IMR-90 (cell line): Measurements from ENCODE around the gene CPD. TPM values are rescaled to one million over a fixed set of nuclear protein-coding genes. Genes with fewer than 3 reads are reported as not detected.
A peak's percentile ranks its signal among the peaks of the same experiment; 100 is the strongest.

ENCODE experiments used
- ATAC-seq: fragments of 200-7000 bp; cut with Tn5 transposase; 2 replicates; pipeline ENCODE4 v1.9.1; 2020; ENCODE audit warnings: low read depth, mild to moderate bottlenecking, moderate library complexity
- BruUV-seq: library from RNA; stranded (reverse); fragments of 400-500 nt; replicated peaks from 2 replicates; lab custom pipeline; 2021; lab: Mats Ljungman, UMichigan
- CTCF ChIA-PET: fragments of 300-600 bp; formaldehyde crosslinking; extraction: SDS; loops from one replicate; lab custom pipeline; 2021; ENCODE audit warnings: antibody characterized with exemption; lab: Yijun Ruan, JAX
- POLR2A ChIA-PET: fragments of 300-600 bp; sonication (Branson Sonifier 250); formaldehyde crosslinking; loops from one replicate; lab custom pipeline; 2022; ENCODE audit warnings: antibody characterized with exemption; ENCODE audit not compliant: unreplicated experiment; lab: Charles Lee
- DNase-seq: peaks from one replicate; pipeline ENCODE4 v3.0.0; 2013
- H2AFZ ChIP-seq: replicated peaks from 2 replicates; pipeline ENCODE3; 2013; ENCODE audit warnings: low read length, mild to moderate bottlenecking; ENCODE audit not compliant: poor library complexity
- H2AK5ac ChIP-seq: 2 replicates; pipeline ENCODE4 v1.6.1; 2013; ENCODE audit warnings: low read depth, low read length, inconsistent platforms
- H2AK9ac ChIP-seq: replicated peaks from 2 replicates; pipeline ENCODE3; 2013; ENCODE audit warnings: mild to moderate bottlenecking, low read depth, low read length, moderate library complexity; ENCODE audit not compliant: poor library complexity
- H2BK120ac ChIP-seq: 2 replicates; pipeline ENCODE4 v1.6.1; 2013; ENCODE audit warnings: low read depth, low read length, inconsistent platforms
- H2BK15ac ChIP-seq: 3 replicates; pipeline ENCODE4 v1.6.1; 2013; ENCODE audit warnings: low read depth, low read length, inconsistent platforms
- H2BK20ac ChIP-seq: 2 replicates; pipeline ENCODE4 v1.6.1; 2013; ENCODE audit warnings: low read depth, mild to moderate bottlenecking, inconsistent platforms, low read length, moderate library complexity
- H2BK5ac ChIP-seq: 2 replicates; pipeline ENCODE4 v1.6.1; 2013; ENCODE audit warnings: mild to moderate bottlenecking, low read depth, low read length, inconsistent platforms; ENCODE audit not compliant: poor library complexity, severe bottlenecking
- H3K14ac ChIP-seq: replicated peaks from 2 replicates; pipeline ENCODE4 v1.6.1; 2013; ENCODE audit warnings: low read depth, low read length, inconsistent platforms
- H3K18ac ChIP-seq: 2 replicates; pipeline ENCODE4 v1.6.1; 2013; ENCODE audit warnings: low read depth, low read length, control low read depth
- H3K23ac ChIP-seq: 2 replicates; pipeline ENCODE4 v1.6.1; 2013; ENCODE audit warnings: low read depth, low read length, inconsistent platforms
- H3K27ac ChIP-seq: 2 replicates; pipeline ENCODE4 v1.5.1; 2013; ENCODE audit warnings: mild to moderate bottlenecking, control low read depth, low read length; ENCODE audit not compliant: insufficient read depth
- H3K27me3 ChIP-seq: 2 replicates; pipeline ENCODE4 v1.6.1; 2013; ENCODE audit warnings: low read length; ENCODE audit not compliant: control insufficient read depth, insufficient read depth
- H3K36me3 ChIP-seq: 2 replicates; pipeline ENCODE4 v1.6.1; 2013; ENCODE audit warnings: low read length, mixed read lengths; ENCODE audit not compliant: control insufficient read depth, insufficient read depth
- H3K4ac ChIP-seq: 2 replicates; pipeline ENCODE4 v1.6.1; 2013; ENCODE audit warnings: low read depth, low read length, inconsistent platforms
- H3K4me1 ChIP-seq: 2 replicates; pipeline ENCODE4 v1.6.1; 2013; ENCODE audit warnings: low read length, mixed read lengths; ENCODE audit not compliant: control insufficient read depth, insufficient read depth
- H3K4me2 ChIP-seq: 2 replicates; pipeline ENCODE4 v1.6.1; 2013; ENCODE audit warnings: low read depth, mild to moderate bottlenecking, control low read depth, low read length, moderate library complexity
- H3K4me3 ChIP-seq: 2 replicates; pipeline ENCODE4 v1.5.1; 2013; ENCODE audit warnings: low read depth, mild to moderate bottlenecking, control low read depth, low read length, moderate library complexity; ENCODE audit not compliant: insufficient read depth
- H3K56ac ChIP-seq: 2 replicates; pipeline ENCODE4 v1.6.1; 2013; ENCODE audit warnings: low read length, inconsistent platforms; ENCODE audit not compliant: insufficient read depth; ENCODE audit errors: extremely low read depth
- H3K79me1 ChIP-seq, 2 experiments: 2 replicates each; pipeline ENCODE4 v1.6.1; 2013; ENCODE audit warnings: low read length in 2 of 2, inconsistent platforms in 1 of 2, low read depth in 1 of 2
- H3K9ac ChIP-seq: 2 replicates; pipeline ENCODE4 v1.6.1; 2013; ENCODE audit warnings: low read depth, low read length, control low read depth
- H3K9me1 ChIP-seq: 2 replicates; pipeline ENCODE4 v1.6.1; 2013; ENCODE audit warnings: low read length, inconsistent platforms; ENCODE audit not compliant: insufficient read depth
- H3K9me3 ChIP-seq: 2 replicates; pipeline ENCODE4 v1.6.1; 2013; ENCODE audit warnings: low read length; ENCODE audit not compliant: control insufficient read depth, insufficient read depth
- H4K20me1 ChIP-seq: 2 replicates; pipeline ENCODE4 v1.6.1; 2013; ENCODE audit warnings: low read length, inconsistent platforms; ENCODE audit not compliant: insufficient read depth
- H4K5ac ChIP-seq: 2 replicates; pipeline ENCODE4 v1.6.1; 2013; ENCODE audit warnings: mild to moderate bottlenecking, low read depth, low read length, control low read depth
- H4K8ac ChIP-seq, 2 experiments: 2 replicates each; pipeline ENCODE4 v1.6.1; 2013; ENCODE audit warnings: low read depth in 2 of 2, low read length in 2 of 2, control low read depth in 1 of 2, inconsistent platforms in 1 of 2
- H4K91ac ChIP-seq: 2 replicates; pipeline ENCODE4 v1.6.1; 2013; ENCODE audit warnings: low read depth, low read length, inconsistent platforms; ENCODE audit not compliant: insufficient read depth
- CEBPB ChIP-seq: IDR thresholded peaks from 2 replicates; pipeline ENCODE4 v1.6.1; 2012; ENCODE audit warnings: low read depth, low read length, improper control_type of control experiment
- FOS ChIP-seq: fragments of 150-350 bp; IDR thresholded peaks from 2 replicates; pipeline ENCODE4 v1.6.1; 2016; ENCODE audit warnings: low read depth, low read length
- MAFK ChIP-seq: IDR thresholded peaks from 2 replicates; pipeline ENCODE4 v1.6.1; 2012; ENCODE audit warnings: low read depth, low read length, improper control_type of control experiment
- MAZ ChIP-seq: IDR thresholded peaks from 2 replicates; pipeline ENCODE4 v1.6.1; 2012; ENCODE audit warnings: low read depth, mild to moderate bottlenecking, low read length, improper control_type of control experiment, moderate library complexity, borderline replicate concordance
- MXI1 ChIP-seq: IDR thresholded peaks from 2 replicates; pipeline ENCODE4 v1.6.1; 2012; ENCODE audit warnings: low read depth, mild to moderate bottlenecking, low read length, moderate library complexity, borderline replicate concordance
- NFE2L2 ChIP-seq: fragments of 150-350 bp; IDR thresholded peaks from 2 replicates; pipeline ENCODE4 v1.6.1; 2016; ENCODE audit warnings: low read depth, mild to moderate bottlenecking, low read length
- RAD21 ChIP-seq: IDR thresholded peaks from 2 replicates; pipeline ENCODE4 v1.6.1; 2012; ENCODE audit warnings: low read length, improper control_type of control experiment
- RFX5 ChIP-seq: IDR thresholded peaks from 2 replicates; pipeline ENCODE4 v1.8.0; 2012; ENCODE audit warnings: low read depth, mild to moderate bottlenecking, low read length, moderate library complexity
- SMC3 ChIP-seq: fragments of 150-350 bp; IDR thresholded peaks from 2 replicates; pipeline ENCODE4 v1.6.1; 2016; ENCODE audit warnings: low read depth, mild to moderate bottlenecking, antibody characterized with exemption, low read length, moderate library complexity
- WGBS, 2 experiments: methylation state at CpG; one replicate each; pipeline versions ENCODE4 v1.1.5 to v1.1.7; 2013; ENCODE audit warnings: missing lambda C conversion rate in 2 of 2; ENCODE audit not compliant: insufficient read length in 1 of 2; ENCODE audit errors: extremely low coverage in 2 of 2; 5-methylcytosine and 5-hydroxymethylcytosine counted together
- dilution Hi-C: fragments of 300-500 bp; cut with HindIII; formaldehyde crosslinking; loops from one replicate; pipeline ENCODE4 v1.14.3; 2018; ENCODE audit warnings: low sequenced_read_pairs; ENCODE audit not compliant: unreplicated experiment
- in situ Hi-C: fragments of 300-500 bp; cut with MboI; formaldehyde crosslinking; loops from 3 replicates; pipeline ENCODE4 v1.14.3; 2019; ENCODE audit warnings: low sequenced_read_pairs, inconsistent platforms, mixed read lengths
- intact Hi-C: fragments of 100-400 bp; cut with micrococcal nuclease; formaldehyde crosslinking; loops from 2 replicates; pipeline ENCODE4 v1.10.0; 2022
- polyA plus RNA-seq, 3 experiments: library from polyadenylated mRNA; depleted of rRNA; stranded (reverse); fragments of >200 nt; gene quantifications; 2 replicates each; pipeline ENCODE4 v1.2.3, GENCODE V29; 2012; ENCODE audit warnings: low replicate concordance in 1 of 3
- total RNA-seq: library from RNA; depleted of rRNA; stranded (reverse); fragments of >200 nt; gene quantifications from 2 replicates; pipeline ENCODE4 v1.2.3, GENCODE V29; 2012
- TF ChIP-seq, protein P1 (sequence below): fragments of 150-350 bp; IDR thresholded peaks from 2 replicates; pipeline ENCODE4 v1.6.1; 2016; ENCODE audit warnings: low read depth, mild to moderate bottlenecking, low read length, moderate library complexity, borderline replicate concordance

Gene CPD
- total and polyA plus RNA-seq, 2 of the 4 experiments (the other 2 are of a cell fraction): 23.4 to 94.5 TPM

DNA sequence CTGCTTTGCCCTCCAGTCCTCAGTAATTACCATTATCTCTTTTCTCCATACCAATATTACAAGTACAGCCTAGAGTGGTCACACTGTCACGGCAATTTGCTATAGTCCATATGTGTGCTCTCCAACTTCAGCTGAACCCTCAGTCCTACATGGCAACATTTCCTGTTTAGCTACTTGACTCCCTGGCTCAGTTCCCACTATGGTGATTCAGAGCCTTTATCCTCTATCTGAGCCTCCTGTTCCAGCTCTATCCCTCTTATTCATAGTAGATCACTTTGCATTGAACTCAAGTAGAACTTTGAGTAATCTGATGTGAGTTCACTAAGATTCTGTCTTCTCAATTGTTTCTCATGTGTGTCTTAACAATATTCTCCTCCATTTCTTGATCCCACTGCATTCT, 54.8 kb downstream of the CPD start:
- Histone ChIP-seq H2AK9ac (no peak overlapping the region), H3K4me2 (no peak overlapping the region), H3K14ac (0 out of 2 replicates have a peak overlapping the region, but pooled peaks have one; percentile 6), H3K4ac (no peak overlapping the region), H4K5ac (no peak overlapping the region), H3K23ac (no peak overlapping the region), H3K27ac (no peak overlapping the region), H2BK5ac (peak overlapping the region; percentile 52), H2BK15ac (0 out of 3 replicates have a peak overlapping the region, but pooled peaks have one; percentile 45), H3K56ac (no peak overlapping the region), H3K27me3 (no peaks in the 10 kb centered on the region), H3K9me3 (no peaks in the 10 kb centered on the region), H3K9me1 (0 out of 2 replicates have a peak, but pooled peaks cover 5% of the 10 kb centered on the region), H3K18ac (no peak overlapping the region), H3K9ac (no peak overlapping the region), H3K4me3 (no peak overlapping the region), H2BK120ac (no peak overlapping the region), H2AK5ac (no peak overlapping the region; the same call in 1 of the 2 replicates), H3K36me3 (peaks cover 6% of the 10 kb centered on the region), H4K91ac (no peak overlapping the region), H4K8ac (0 out of 4 replicates have a peak overlapping the region, but pooled peaks of 1 of the 2 experiments have one; percentile 39), H4K20me1 (no peaks in the 10 kb centered on the region; the same call in 1 of the 2 replicates), H3K4me1 (no peaks in the 10 kb centered on the region; the same call in 1 of the 2 replicates), H2AFZ (no peak overlapping the region), H3K79me1 (peaks cover 0 to 7% of the 10 kb centered on the region in 2 experiments; a peak in 3 of 4 replicates), H2BK20ac (no peak overlapping the region; the same call in 1 of the 2 replicates)
- ChIA-PET POLR2A (no interaction called here), CTCF (interaction anchor here (1.1 to 1.4 kb wide), 2 partner anchors 21 to 97 kb away, joined by 3 read pairs; no protein-coding TSS in a partner anchor)
- DNase-seq: peak; percentile 96
- intact Hi-C loops: no loop called here
- TF ChIP-seq MXI1 (no peak), RAD21 (no peak), CEBPB (no peak), MAZ (no peak), SMC3 (no peak), FOS (no peak), MAFK (no peak), RFX5 (no peak), NFE2L2 (no peak)
- TF ChIP-seq, protein P1, sequence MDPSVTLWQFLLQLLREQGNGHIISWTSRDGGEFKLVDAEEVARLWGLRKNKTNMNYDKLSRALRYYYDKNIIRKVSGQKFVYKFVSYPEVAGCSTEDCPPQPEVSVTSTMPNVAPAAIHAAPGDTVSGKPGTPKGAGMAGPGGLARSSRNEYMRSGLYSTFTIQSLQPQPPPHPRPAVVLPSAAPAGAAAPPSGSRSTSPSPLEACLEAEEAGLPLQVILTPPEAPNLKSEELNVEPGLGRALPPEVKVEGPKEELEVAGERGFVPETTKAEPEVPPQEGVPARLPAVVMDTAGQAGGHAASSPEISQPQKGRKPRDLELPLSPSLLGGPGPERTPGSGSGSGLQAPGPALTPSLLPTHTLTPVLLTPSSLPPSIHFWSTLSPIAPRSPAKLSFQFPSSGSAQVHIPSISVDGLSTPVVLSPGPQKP: no peak
- ATAC-seq: peak; percentile 87
- dilution Hi-C loops: no loop called here
- 38% methylated on average over 1 of the region's 1 CpG; no CpG with 5 or more reads in 1 of the 2 experiments for WGBS, 2 experiments
- in situ Hi-C loops: no loop called here
- BruUV-seq: no TSS peak
